HepG2 (cell line): ENCODE results near the gene OR1J1.

ENCODE experiments used
- ETS1 ChIP-seq: sonication (generic); formaldehyde crosslinking; IDR thresholded peaks from 2 replicates; pipeline ENCODE4 v1.4.0; 2020; ENCODE audit warnings: missing genetic modification reagents
- MYC ChIP-seq: sonication (generic); formaldehyde crosslinking; IDR thresholded peaks from 2 replicates; pipeline ENCODE4 v1.9.0; 2021; ENCODE audit warnings: missing genetic modification reagents, borderline replicate concordance
- MYNN ChIP-seq: sonication (generic); formaldehyde crosslinking; IDR thresholded peaks from 2 replicates; pipeline ENCODE4 v1.4.0; 2020; ENCODE audit warnings: mild to moderate bottlenecking, low read depth, missing genetic modification reagents
- MYPOP ChIP-seq: sonication (generic); formaldehyde crosslinking; IDR thresholded peaks from 2 replicates; pipeline ENCODE4 v1.8.1; 2023; ENCODE audit warnings: mild to moderate bottlenecking, moderate library complexity, missing genetic modification reagents
- NR2C2 ChIP-seq: sonication (generic); formaldehyde crosslinking; IDR thresholded peaks from 2 replicates; pipeline ENCODE4 v1.4.0; 2020; ENCODE audit warnings: missing genetic modification reagents, mild to moderate bottlenecking, moderate library complexity, borderline replicate concordance
- PCBP2 ChIP-seq: fragments of 200-400 bp; formaldehyde crosslinking; optimal IDR thresholded peaks from 2 replicates; pipeline ENCODE3; 2018; ENCODE audit warnings: low read length, low read depth; ENCODE audit not compliant: poor library complexity, severe bottlenecking
- SMC3 ChIP-seq: IDR thresholded peaks from 2 replicates; pipeline ENCODE4 v1.6.1; 2011; ENCODE audit warnings: low read length, improper control_type of control experiment
- TBL1XR1 ChIP-seq: fragments of 150-350 bp; IDR thresholded peaks from 2 replicates; pipeline ENCODE4 v1.6.1; 2014; ENCODE audit warnings: borderline replicate concordance, low read length; ENCODE audit not compliant: partially characterized antibody
- TP53 ChIP-seq: sonication (generic); formaldehyde crosslinking; conservative IDR thresholded peaks from 2 replicates; pipeline ENCODE4 v1.4.0; 2020; ENCODE audit warnings: missing genetic modification reagents
- ZNF589 ChIP-seq: sonication (generic); formaldehyde crosslinking; conservative IDR thresholded peaks from 2 replicates; pipeline ENCODE4 v1.8.0; 2022; ENCODE audit warnings: mild to moderate bottlenecking, moderate library complexity, missing genetic modification reagents
- TF ChIP-seq, protein P1 (sequence below): IDR thresholded peaks from 2 replicates; pipeline ENCODE4 v1.6.1; 2012; ENCODE audit warnings: low read length, improper control_type of control experiment
- TF ChIP-seq, protein P2 (sequence below): sonication (generic); formaldehyde crosslinking; IDR thresholded peaks from 2 replicates; pipeline ENCODE4 v1.8.1; 2023; ENCODE audit warnings: mild to moderate bottlenecking, missing genetic modification reagents, borderline replicate concordance
- TF ChIP-seq, protein P3 (sequence below): sonication (generic); formaldehyde crosslinking; IDR thresholded peaks from 2 replicates; pipeline ENCODE4 v1.5.0; 2020; ENCODE audit warnings: mild to moderate bottlenecking, missing genetic modification reagents, borderline replicate concordance

GRCh38 chr9:122442568-122442967 lies 35.2 kb downstream of the OR1J1 start:
- TF ChIP-seq TP53 (CRISPR knock-in tag), result no peak
- TF ChIP-seq ETS1 (CRISPR knock-in tag), result no peak
- TF ChIP-seq TBL1XR1, result no peak
- no peak for TF ChIP-seq NR2C2 (CRISPR knock-in tag)
- TF ChIP-seq SMC3, result no peak
- TF ChIP-seq MYNN, result no peak
- TF ChIP-seq, protein P1, sequence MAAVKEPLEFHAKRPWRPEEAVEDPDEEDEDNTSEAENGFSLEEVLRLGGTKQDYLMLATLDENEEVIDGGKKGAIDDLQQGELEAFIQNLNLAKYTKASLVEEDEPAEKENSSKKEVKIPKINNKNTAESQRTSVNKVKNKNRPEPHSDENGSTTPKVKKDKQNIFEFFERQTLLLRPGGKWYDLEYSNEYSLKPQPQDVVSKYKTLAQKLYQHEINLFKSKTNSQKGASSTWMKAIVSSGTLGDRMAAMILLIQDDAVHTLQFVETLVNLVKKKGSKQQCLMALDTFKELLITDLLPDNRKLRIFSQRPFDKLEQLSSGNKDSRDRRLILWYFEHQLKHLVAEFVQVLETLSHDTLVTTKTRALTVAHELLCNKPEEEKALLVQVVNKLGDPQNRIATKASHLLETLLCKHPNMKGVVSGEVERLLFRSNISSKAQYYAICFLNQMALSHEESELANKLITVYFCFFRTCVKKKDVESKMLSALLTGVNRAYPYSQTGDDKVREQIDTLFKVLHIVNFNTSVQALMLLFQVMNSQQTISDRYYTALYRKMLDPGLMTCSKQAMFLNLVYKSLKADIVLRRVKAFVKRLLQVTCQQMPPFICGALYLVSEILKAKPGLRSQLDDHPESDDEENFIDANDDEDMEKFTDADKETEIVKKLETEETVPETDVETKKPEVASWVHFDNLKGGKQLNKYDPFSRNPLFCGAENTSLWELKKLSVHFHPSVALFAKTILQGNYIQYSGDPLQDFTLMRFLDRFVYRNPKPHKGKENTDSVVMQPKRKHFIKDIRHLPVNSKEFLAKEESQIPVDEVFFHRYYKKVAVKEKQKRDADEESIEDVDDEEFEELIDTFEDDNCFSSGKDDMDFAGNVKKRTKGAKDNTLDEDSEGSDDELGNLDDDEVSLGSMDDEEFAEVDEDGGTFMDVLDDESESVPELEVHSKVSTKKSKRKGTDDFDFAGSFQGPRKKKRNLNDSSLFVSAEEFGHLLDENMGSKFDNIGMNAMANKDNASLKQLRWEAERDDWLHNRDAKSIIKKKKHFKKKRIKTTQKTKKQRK, result no peak
- TF ChIP-seq MYC (CRISPR knock-in tag), result no peak
- no peak for TF ChIP-seq MYPOP
- TF ChIP-seq ZNF589 (CRISPR knock-in tag), result no peak
- TF ChIP-seq, protein P2, sequence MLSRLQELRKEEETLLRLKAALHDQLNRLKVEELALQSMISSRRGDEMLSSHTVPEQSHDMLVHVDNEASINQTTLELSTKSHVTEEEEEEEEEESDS, result no peak
- no peak for TF ChIP-seq PCBP2
- TF ChIP-seq, protein P3, sequence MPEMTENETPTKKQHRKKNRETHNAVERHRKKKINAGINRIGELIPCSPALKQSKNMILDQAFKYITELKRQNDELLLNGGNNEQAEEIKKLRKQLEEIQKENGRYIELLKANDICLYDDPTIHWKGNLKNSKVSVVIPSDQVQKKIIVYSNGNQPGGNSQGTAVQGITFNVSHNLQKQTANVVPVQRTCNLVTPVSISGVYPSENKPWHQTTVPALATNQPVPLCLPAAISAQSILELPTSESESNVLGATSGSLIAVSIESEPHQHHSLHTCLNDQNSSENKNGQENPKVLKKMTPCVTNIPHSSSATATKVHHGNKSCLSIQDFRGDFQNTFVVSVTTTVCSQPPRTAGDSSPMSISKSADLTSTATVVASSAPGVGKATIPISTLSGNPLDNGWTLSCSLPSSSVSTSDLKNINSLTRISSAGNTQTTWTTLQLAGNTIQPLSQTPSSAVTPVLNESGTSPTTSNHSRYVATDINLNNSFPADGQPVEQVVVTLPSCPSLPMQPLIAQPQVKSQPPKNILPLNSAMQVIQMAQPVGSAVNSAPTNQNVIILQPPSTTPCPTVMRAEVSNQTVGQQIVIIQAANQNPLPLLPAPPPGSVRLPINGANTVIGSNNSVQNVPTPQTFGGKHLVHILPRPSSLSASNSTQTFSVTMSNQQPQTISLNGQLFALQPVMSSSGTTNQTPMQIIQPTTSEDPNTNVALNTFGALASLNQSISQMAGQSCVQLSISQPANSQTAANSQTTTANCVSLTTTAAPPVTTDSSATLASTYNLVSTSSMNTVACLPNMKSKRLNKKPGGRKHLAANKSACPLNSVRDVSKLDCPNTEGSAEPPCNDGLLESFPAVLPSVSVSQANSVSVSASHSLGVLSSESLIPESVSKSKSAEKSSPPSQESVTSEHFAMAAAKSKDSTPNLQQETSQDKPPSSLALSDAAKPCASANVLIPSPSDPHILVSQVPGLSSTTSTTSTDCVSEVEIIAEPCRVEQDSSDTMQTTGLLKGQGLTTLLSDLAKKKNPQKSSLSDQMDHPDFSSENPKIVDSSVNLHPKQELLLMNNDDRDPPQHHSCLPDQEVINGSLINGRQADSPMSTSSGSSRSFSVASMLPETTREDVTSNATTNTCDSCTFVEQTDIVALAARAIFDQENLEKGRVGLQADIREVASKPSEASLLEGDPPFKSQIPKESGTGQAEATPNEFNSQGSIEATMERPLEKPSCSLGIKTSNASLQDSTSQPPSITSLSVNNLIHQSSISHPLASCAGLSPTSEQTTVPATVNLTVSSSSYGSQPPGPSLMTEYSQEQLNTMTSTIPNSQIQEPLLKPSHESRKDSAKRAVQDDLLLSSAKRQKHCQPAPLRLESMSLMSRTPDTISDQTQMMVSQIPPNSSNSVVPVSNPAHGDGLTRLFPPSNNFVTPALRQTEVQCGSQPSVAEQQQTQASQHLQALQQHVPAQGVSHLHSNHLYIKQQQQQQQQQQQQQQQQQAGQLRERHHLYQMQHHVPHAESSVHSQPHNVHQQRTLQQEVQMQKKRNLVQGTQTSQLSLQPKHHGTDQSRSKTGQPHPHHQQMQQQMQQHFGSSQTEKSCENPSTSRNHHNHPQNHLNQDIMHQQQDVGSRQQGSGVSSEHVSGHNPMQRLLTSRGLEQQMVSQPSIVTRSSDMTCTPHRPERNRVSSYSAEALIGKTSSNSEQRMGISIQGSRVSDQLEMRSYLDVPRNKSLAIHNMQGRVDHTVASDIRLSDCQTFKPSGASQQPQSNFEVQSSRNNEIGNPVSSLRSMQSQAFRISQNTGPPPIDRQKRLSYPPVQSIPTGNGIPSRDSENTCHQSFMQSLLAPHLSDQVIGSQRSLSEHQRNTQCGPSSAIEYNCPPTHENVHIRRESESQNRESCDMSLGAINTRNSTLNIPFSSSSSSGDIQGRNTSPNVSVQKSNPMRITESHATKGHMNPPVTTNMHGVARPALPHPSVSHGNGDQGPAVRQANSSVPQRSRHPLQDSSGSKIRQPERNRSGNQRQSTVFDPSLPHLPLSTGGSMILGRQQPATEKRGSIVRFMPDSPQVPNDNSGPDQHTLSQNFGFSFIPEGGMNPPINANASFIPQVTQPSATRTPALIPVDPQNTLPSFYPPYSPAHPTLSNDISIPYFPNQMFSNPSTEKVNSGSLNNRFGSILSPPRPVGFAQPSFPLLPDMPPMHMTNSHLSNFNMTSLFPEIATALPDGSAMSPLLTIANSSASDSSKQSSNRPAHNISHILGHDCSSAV (CRISPR knock-in tag), result no peak
